Rectal smooth muscle tissue (tissue), 1 donor: ENCODE data around the gene CHST8.

Source experiments
- H3K27ac ChIP-seq: one replicate; pipeline ENCODE4 v1.7.0; 2013; ENCODE audit warnings: low read depth, low read length, inconsistent platforms
- H3K27me3 ChIP-seq: one replicate; pipeline ENCODE4 v1.7.0; 2013; ENCODE audit warnings: low read length; ENCODE audit not compliant: control insufficient read depth, insufficient read depth
- H3K36me3 ChIP-seq: one replicate; pipeline ENCODE4 v1.7.0; 2013; ENCODE audit warnings: low read length; ENCODE audit not compliant: control insufficient read depth, insufficient read depth
- H3K4me1 ChIP-seq: one replicate; pipeline ENCODE4 v1.7.0; 2013; ENCODE audit warnings: low read length; ENCODE audit not compliant: control insufficient read depth, insufficient read depth
- H3K4me3 ChIP-seq: one replicate; pipeline ENCODE4 v1.7.0; 2013; ENCODE audit warnings: low read length
- H3K9ac ChIP-seq: one replicate; pipeline ENCODE4 v1.7.0; 2013; ENCODE audit warnings: low read length

The CHST8 gene

GRCh38 chr19:33621811-33622504, at the start of gene CHST8:
TSS of gene CHST8 (plus strand) at chr19:33621953. CDS start at chr19:33689262, 67,309 bp downstream.
- Histone ChIP-seq H3K27me3 (peaks cover 9% of the 10 kb centered on the region), H3K36me3 (no peaks in the 10 kb centered on the region), H3K27ac (no peak within 1 kb of the TSS), H3K9ac (no peak within 1 kb of the TSS), H3K4me3 (peak within 1 kb of the TSS; percentile 46), H3K4me1 (no peaks in the 10 kb centered on the region)

- Histone ChIP-seq H3K4me1 (no peaks in the 10 kb centered on the region), H3K27me3 (peaks cover 2% of the 10 kb centered on the region), H3K27ac (no peak overlapping the region)
These were observed 48.8 kb upstream of the CHST8 start for GRCh38 chr19:33572929-33573328.

GRCh38 chr19:33574824-33575223, 46.9 kb upstream of the CHST8 start:
- H3K27me3 ChIP-seq, result peaks cover 5% of the 10 kb centered on the region
- no peaks in the 10 kb centered on the region for H3K36me3 ChIP-seq
- no peak overlapping the region for H3K9ac ChIP-seq
- no peak overlapping the region for H3K4me3 ChIP-seq
- H3K27ac ChIP-seq, result no peak overlapping the region
- H3K4me1 ChIP-seq, result no peaks in the 10 kb centered on the region

More at GRCh38 chr19:33572929-33573328, 48.8 kb upstream of the CHST8 start:
- Histone ChIP-seq H3K9ac (no peak overlapping the region), H3K4me3 (no peak overlapping the region), H3K36me3 (no peaks in the 10 kb centered on the region)

- H3K27ac ChIP-seq, result no peak overlapping the region
- no peaks in the 10 kb centered on the region for H3K36me3 ChIP-seq
- peaks cover 5% of the 10 kb centered on the region for H3K27me3 ChIP-seq
- no peak overlapping the region for H3K4me3 ChIP-seq
- H3K9ac ChIP-seq, result no peak overlapping the region
- H3K4me1 ChIP-seq, result no peaks in the 10 kb centered on the region
These were observed 43.1 kb upstream of the CHST8 start for GRCh38 chr19:33578697-33579096.

- Histone ChIP-seq H3K27me3 (peaks cover 5% of the 10 kb centered on the region), H3K4me1 (no peaks in the 10 kb centered on the region), H3K36me3 (no peaks in the 10 kb centered on the region), H3K4me3 (no peak overlapping the region), H3K27ac (no peak overlapping the region), H3K9ac (no peak overlapping the region)
These were observed 41.6 kb upstream of the CHST8 start for GRCh38 chr19:33580026-33580644.

GRCh38 chr19:33580645-33581037, 41.1 kb upstream of the CHST8 start:
- no peak overlapping the region for H3K9ac ChIP-seq
- H3K36me3 ChIP-seq, result no peaks in the 10 kb centered on the region
- no peak overlapping the region for H3K4me3 ChIP-seq
- no peak overlapping the region for H3K27ac ChIP-seq
- no peaks in the 10 kb centered on the region for H3K4me1 ChIP-seq
- H3K27me3 ChIP-seq, result peaks cover 5% of the 10 kb centered on the region

- Histone ChIP-seq H3K9ac (no peak overlapping the region), H3K27ac (no peak overlapping the region), H3K36me3 (no peaks in the 10 kb centered on the region), H3K4me3 (no peak overlapping the region), H3K27me3 (peaks cover 3% of the 10 kb centered on the region), H3K4me1 (no peaks in the 10 kb centered on the region)
These were observed 38.8 kb upstream of the CHST8 start for GRCh38 chr19:33582914-33583313.

- no peak overlapping the region for H3K4me3 ChIP-seq
- H3K4me1 ChIP-seq, result no peaks in the 10 kb centered on the region
- H3K36me3 ChIP-seq, result no peaks in the 10 kb centered on the region
- no peak overlapping the region for H3K9ac ChIP-seq
- H3K27ac ChIP-seq, result no peak overlapping the region
- no peaks in the 10 kb centered on the region for H3K27me3 ChIP-seq
These were observed 34.6 kb upstream of the CHST8 start for GRCh38 chr19:33587150-33587549.

- H3K4me3 ChIP-seq, result no peak overlapping the region
- H3K27ac ChIP-seq, result no peak overlapping the region
- no peaks in the 10 kb centered on the region for H3K36me3 ChIP-seq
- no peak overlapping the region for H3K9ac ChIP-seq
- no peaks in the 10 kb centered on the region for H3K27me3 ChIP-seq
- no peaks in the 10 kb centered on the region for H3K4me1 ChIP-seq
These were observed 31.5 kb upstream of the CHST8 start for GRCh38 chr19:33590224-33590623.

- no peak overlapping the region for H3K4me3 ChIP-seq
- no peaks in the 10 kb centered on the region for H3K27me3 ChIP-seq
- no peak overlapping the region for H3K27ac ChIP-seq
- no peaks in the 10 kb centered on the region for H3K36me3 ChIP-seq
- H3K9ac ChIP-seq, result no peak overlapping the region
- H3K4me1 ChIP-seq, result no peaks in the 10 kb centered on the region
These were observed 26.0 kb upstream of the CHST8 start for GRCh38 chr19:33595783-33596182.

- no peak overlapping the region for H3K9ac ChIP-seq
- no peaks in the 10 kb centered on the region for H3K4me1 ChIP-seq
- no peak overlapping the region for H3K27ac ChIP-seq
- no peaks in the 10 kb centered on the region for H3K36me3 ChIP-seq
- no peak overlapping the region for H3K4me3 ChIP-seq
- no peaks in the 10 kb centered on the region for H3K27me3 ChIP-seq
These were observed 20.2 kb upstream of the CHST8 start for GRCh38 chr19:33601583-33601982.

- Histone ChIP-seq H3K9ac (no peak overlapping the region), H3K36me3 (no peaks in the 10 kb centered on the region), H3K4me1 (no peaks in the 10 kb centered on the region), H3K27me3 (no peaks in the 10 kb centered on the region), H3K27ac (no peak overlapping the region), H3K4me3 (no peak overlapping the region)
These were observed 19.1 kb upstream of the CHST8 start for GRCh38 chr19:33602576-33603204.
